Stimulated activated memory B cell treated with anti-CD40 and anti-IgM and Interleukin-4, amounts not matched to agents 10 μg/mL and 1 μg/mL and 100 μg/mL, for 72 hours (primary cell): ENCODE data around the gene ITGAL.
"Not testable (repeated sequence)": the region's sequence is repeated elsewhere in the genome, so short reads cannot be mapped to it uniquely, and the experiment has no call there.

Experiments
- ATAC-seq: fragments of 150-1000 bp; cut with Tn5 transposase; 2 replicates; pipeline ENCODE4 v1.10.0; 2021
- H3K27ac Mint-ChIP-seq: one replicate; pipeline ENCODE4 v1.8.0; 2022; ENCODE audit warnings: mild to moderate bottlenecking, mixed read lengths
- H3K27me3 Mint-ChIP-seq: one replicate; pipeline ENCODE4 v1.8.0; 2022; ENCODE audit warnings: mixed read lengths
- H3K36me3 Mint-ChIP-seq: one replicate; pipeline ENCODE4 v1.8.0; 2022; ENCODE audit warnings: mixed read lengths
- H3K4me1 Mint-ChIP-seq: one replicate; pipeline ENCODE4 v1.8.0; 2022; ENCODE audit warnings: mixed read lengths
- H3K4me3 Mint-ChIP-seq: one replicate; pipeline ENCODE4 v1.8.0; 2022; ENCODE audit warnings: mild to moderate bottlenecking, moderate library complexity, mixed read lengths
- H3K9me3 Mint-ChIP-seq: one replicate; pipeline ENCODE4 v1.8.0; 2022; ENCODE audit warnings: mixed read lengths

The ITGAL gene

GRCh38 chr16:30447512-30448226, 24.9 kb upstream of the ITGAL start:
- no peak for ATAC-seq
- no peak overlapping the region for H3K27ac Mint-ChIP-seq
- peaks cover 3% of the 10 kb centered on the region for H3K9me3 Mint-ChIP-seq
- H3K4me3 Mint-ChIP-seq, result no peak overlapping the region
- peaks cover 30% of the 10 kb centered on the region for H3K36me3 Mint-ChIP-seq
- no peaks in the 10 kb centered on the region for H3K27me3 Mint-ChIP-seq
- peaks cover 51% of the 10 kb centered on the region for H3K4me1 Mint-ChIP-seq

GRCh38 chr16:30449116-30449435, 23.5 kb upstream of the ITGAL start:
- no peaks in the 10 kb centered on the region for H3K9me3 Mint-ChIP-seq
- no peak for ATAC-seq
- no peak overlapping the region for H3K27ac Mint-ChIP-seq
- H3K27me3 Mint-ChIP-seq, result no peaks in the 10 kb centered on the region
- peaks cover 18% of the 10 kb centered on the region for H3K36me3 Mint-ChIP-seq
- H3K4me3 Mint-ChIP-seq, result no peak overlapping the region
- peaks cover 47% of the 10 kb centered on the region for H3K4me1 Mint-ChIP-seq

- not testable (repeated sequence) for H3K4me3 Mint-ChIP-seq, H3K27me3 Mint-ChIP-seq, H3K36me3 Mint-ChIP-seq, H3K9me3 Mint-ChIP-seq, ATAC-seq
- Mint-ChIP-seq H3K27ac (peak overlapping the region; percentile 69), H3K4me1 (peaks cover 62% of the 10 kb centered on the region)
Observed at GRCh38 chr16:30452709-30453580, 19.6 kb upstream of the ITGAL start.

- Mint-ChIP-seq H3K4me1 (peaks cover 77% of the 10 kb centered on the region), H3K27ac (peak overlapping the region; percentile 100), H3K9me3 (no peaks in the 10 kb centered on the region), H3K36me3 (no peaks in the 10 kb centered on the region), H3K4me3 (no peak overlapping the region), H3K27me3 (no peaks in the 10 kb centered on the region)
- ATAC-seq, result no peak
Observed at GRCh38 chr16:30456302-30456701, 16.2 kb upstream of the ITGAL start.

GRCh38 chr16:30457256-30457655, 15.3 kb upstream of the ITGAL start:
- Mint-ChIP-seq H3K4me3 (no peak overlapping the region), H3K27ac (peak overlapping the region; percentile 100), H3K9me3 (no peaks in the 10 kb centered on the region), H3K36me3 (no peaks in the 10 kb centered on the region), H3K27me3 (no peaks in the 10 kb centered on the region), H3K4me1 (peaks cover 82% of the 10 kb centered on the region)
- no peak for ATAC-seq

GRCh38 chr16:30457743-30458560, 14.6 kb upstream of the ITGAL start:
- Mint-ChIP-seq H3K4me1 (peaks cover 75% of the 10 kb centered on the region), H3K9me3 (no peaks in the 10 kb centered on the region), H3K4me3 (peak overlapping the region; percentile 66), H3K27ac (peak overlapping the region; percentile 100), H3K27me3 (no peaks in the 10 kb centered on the region), H3K36me3 (no peaks in the 10 kb centered on the region)
- no peak for ATAC-seq

- Mint-ChIP-seq H3K4me3 (peak overlapping the region; percentile 66), H3K27me3 (no peaks in the 10 kb centered on the region), H3K4me1 (peaks cover 72% of the 10 kb centered on the region), H3K9me3 (no peaks in the 10 kb centered on the region), H3K36me3 (no peaks in the 10 kb centered on the region), H3K27ac (peak overlapping the region; percentile 100)
- peak; percentile 98 for ATAC-seq
Observed at GRCh38 chr16:30458561-30459394, 13.8 kb upstream of the ITGAL start.

- Mint-ChIP-seq H3K27me3 (no peaks in the 10 kb centered on the region), H3K36me3 (no peaks in the 10 kb centered on the region), H3K27ac (peak overlapping the region; percentile 100), H3K4me1 (peaks cover 66% of the 10 kb centered on the region), H3K4me3 (peak overlapping the region; percentile 66), H3K9me3 (no peaks in the 10 kb centered on the region)
- peak; percentile 37 for ATAC-seq
Observed at GRCh38 chr16:30459456-30459855, 13.1 kb upstream of the ITGAL start.

GRCh38 chr16:30461426-30461825, 11.1 kb upstream of the ITGAL start:
- not testable (repeated sequence) for ATAC-seq, H3K36me3 Mint-ChIP-seq, H3K27me3 Mint-ChIP-seq, H3K9me3 Mint-ChIP-seq, H3K4me3 Mint-ChIP-seq
- Mint-ChIP-seq H3K27ac (peak overlapping the region; percentile 100), H3K4me1 (peaks cover 65% of the 10 kb centered on the region)

- peak overlapping the region; percentile 63 for H3K27ac Mint-ChIP-seq
- H3K36me3 Mint-ChIP-seq, result no peaks in the 10 kb centered on the region
- no peaks in the 10 kb centered on the region for H3K9me3 Mint-ChIP-seq
- no peaks in the 10 kb centered on the region for H3K27me3 Mint-ChIP-seq
- no peak for ATAC-seq
- no peak overlapping the region for H3K4me3 Mint-ChIP-seq
- peaks cover 39% of the 10 kb centered on the region for H3K4me1 Mint-ChIP-seq
Observed at GRCh38 chr16:30464078-30464477, 8.5 kb upstream of the ITGAL start.

- Mint-ChIP-seq H3K9me3 (no peaks in the 10 kb centered on the region), H3K27ac (peak overlapping the region; percentile 94), H3K27me3 (no peaks in the 10 kb centered on the region), H3K36me3 (peaks cover 22% of the 10 kb centered on the region), H3K4me3 (no peak overlapping the region), H3K4me1 (peaks cover 65% of the 10 kb centered on the region)
- ATAC-seq, result no peak
Observed at GRCh38 chr16:30470170-30470512, 2.4 kb upstream of the ITGAL start.

GRCh38 chr16:30470632-30470995, 1.9 kb upstream of the ITGAL start:
- Mint-ChIP-seq H3K36me3 (peaks cover 27% of the 10 kb centered on the region), H3K4me3 (no peak overlapping the region), H3K9me3 (no peaks in the 10 kb centered on the region), H3K4me1 (peaks cover 65% of the 10 kb centered on the region), H3K27ac (peak overlapping the region; percentile 94), H3K27me3 (no peaks in the 10 kb centered on the region)
- no peak for ATAC-seq

GRCh38 chr16:30473231-30474073, 910 bp downstream of the ITGAL start:
- peaks cover 50% of the 10 kb centered on the region for H3K36me3 Mint-ChIP-seq
- H3K27ac Mint-ChIP-seq, result peak overlapping the region; percentile 94
- ATAC-seq, result peak; percentile 74
- peaks cover 75% of the 10 kb centered on the region for H3K4me1 Mint-ChIP-seq
- H3K4me3 Mint-ChIP-seq, result peak overlapping the region; percentile 97
- H3K9me3 Mint-ChIP-seq, result no peaks in the 10 kb centered on the region
- no peaks in the 10 kb centered on the region for H3K27me3 Mint-ChIP-seq

GRCh38 chr16:30474074-30474452, 1.5 kb downstream of the ITGAL start:
- ATAC-seq, result no peak
- H3K9me3 Mint-ChIP-seq, result no peaks in the 10 kb centered on the region
- peak overlapping the region; percentile 97 for H3K4me3 Mint-ChIP-seq
- no peaks in the 10 kb centered on the region for H3K27me3 Mint-ChIP-seq
- peaks cover 56% of the 10 kb centered on the region for H3K36me3 Mint-ChIP-seq
- H3K27ac Mint-ChIP-seq, result peak overlapping the region; percentile 94
- peaks cover 81% of the 10 kb centered on the region for H3K4me1 Mint-ChIP-seq
